ENCODE results near the gene ALPK3. TPM values are rescaled to one million over a fixed set of nuclear protein-coding genes. Genes with fewer than 3 reads are reported as not detected.

Gene ALPK3
- total and polyA plus RNA-seq, 8 donors = 0.58 to 17.9 (median 3.5) TPM

DNA sequence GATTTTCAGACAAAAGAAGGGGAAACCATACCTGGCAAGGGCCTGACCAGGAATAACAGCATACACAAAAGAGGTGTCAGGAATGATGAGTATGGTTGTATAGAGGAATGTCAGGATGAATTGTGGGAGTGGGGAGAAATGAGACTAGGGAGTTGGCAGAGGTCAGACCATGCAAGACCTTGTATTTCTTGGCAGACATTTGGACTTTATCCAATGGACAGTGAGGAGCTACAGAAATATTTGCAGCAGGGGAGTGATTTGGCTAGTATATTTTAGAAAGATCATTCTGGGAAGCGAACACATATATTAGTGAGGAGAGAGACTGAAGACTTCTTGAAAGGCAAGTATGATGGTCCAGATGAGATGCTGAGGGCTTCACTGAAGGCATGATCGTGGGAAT lies 25.4 kb upstream of the ALPK3 start:
- intact Hi-C loops (cut with DNase I; ENCODE audit: low total_unique reads) = no loop called here
- TF ChIP-seq POLR2AphosphoS5 (IDR thresholded peaks at IDR 0.05) (no peak), EP300 (IDR thresholded peaks at IDR 0.05) (no peak), POLR2A (IDR thresholded peaks at IDR 0.05) (no peak)
- TF ChIP-seq, protein P1, sequence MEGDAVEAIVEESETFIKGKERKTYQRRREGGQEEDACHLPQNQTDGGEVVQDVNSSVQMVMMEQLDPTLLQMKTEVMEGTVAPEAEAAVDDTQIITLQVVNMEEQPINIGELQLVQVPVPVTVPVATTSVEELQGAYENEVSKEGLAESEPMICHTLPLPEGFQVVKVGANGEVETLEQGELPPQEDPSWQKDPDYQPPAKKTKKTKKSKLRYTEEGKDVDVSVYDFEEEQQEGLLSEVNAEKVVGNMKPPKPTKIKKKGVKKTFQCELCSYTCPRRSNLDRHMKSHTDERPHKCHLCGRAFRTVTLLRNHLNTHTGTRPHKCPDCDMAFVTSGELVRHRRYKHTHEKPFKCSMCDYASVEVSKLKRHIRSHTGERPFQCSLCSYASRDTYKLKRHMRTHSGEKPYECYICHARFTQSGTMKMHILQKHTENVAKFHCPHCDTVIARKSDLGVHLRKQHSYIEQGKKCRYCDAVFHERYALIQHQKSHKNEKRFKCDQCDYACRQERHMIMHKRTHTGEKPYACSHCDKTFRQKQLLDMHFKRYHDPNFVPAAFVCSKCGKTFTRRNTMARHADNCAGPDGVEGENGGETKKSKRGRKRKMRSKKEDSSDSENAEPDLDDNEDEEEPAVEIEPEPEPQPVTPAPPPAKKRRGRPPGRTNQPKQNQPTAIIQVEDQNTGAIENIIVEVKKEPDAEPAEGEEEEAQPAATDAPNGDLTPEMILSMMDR (IDR thresholded peaks at IDR 0.05) = no peak
- Histone ChIP-seq H3K9me3 (no peaks in the 10 kb centered on the region), H3K36me3 (peaks cover 3 to 61% (median 59%) of the 10 kb centered on the region in 4 donors), H3K4me1 (peaks cover 4 to 21% (median 13%) of the 10 kb centered on the region in 4 donors), H3K27ac (no peak overlapping the region), H3K4me3 (no peak overlapping the region), H3K27me3 (no peaks in the 10 kb centered on the region)
- 91 to 100% (median 98%) methylated on average over 2 of the region's 2 CpGs for WGBS, 5 donors
- no peak for DNase-seq

DNA sequence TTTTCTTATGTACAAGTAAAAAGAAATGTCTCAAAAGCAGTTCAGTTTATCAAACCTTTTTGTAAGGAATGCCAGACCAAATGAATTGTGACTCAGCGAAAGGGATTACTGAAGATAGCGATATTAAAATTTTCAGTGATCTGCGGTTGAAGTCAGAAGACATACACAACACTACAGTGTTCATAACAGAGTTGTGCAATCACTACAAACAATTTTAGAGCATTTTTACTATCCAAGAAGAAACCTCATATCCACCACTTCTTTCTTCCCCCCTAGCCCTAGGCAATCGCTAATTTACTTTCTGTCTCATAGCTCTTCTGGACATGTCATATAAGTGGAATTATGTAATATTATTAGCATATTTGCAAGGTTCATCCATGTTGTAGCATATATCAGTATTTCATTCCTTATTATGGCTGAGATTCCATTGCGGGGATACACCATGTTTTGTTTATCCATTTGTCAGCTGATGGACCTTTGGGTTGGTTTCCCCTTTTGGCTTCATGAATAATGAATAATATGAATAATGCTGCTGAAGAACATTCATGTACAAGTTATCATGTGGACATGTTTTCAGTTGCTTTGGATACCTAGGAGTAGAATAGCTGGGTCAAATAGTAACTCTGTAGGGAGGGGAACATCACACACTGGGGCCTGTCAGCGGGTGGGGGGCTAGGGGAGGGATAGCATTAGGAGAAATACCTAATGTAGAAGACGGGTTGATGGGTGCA lies 23.6 kb upstream of the ALPK3 start:
- H3K9me3 ChIP-seq = no peaks in the 10 kb centered on the region
- DNase-seq = no peak
- H3K4me1 ChIP-seq = peaks cover 0 to 5% (median 4%) of the 10 kb centered on the region in 4 donors
- intact Hi-C loops (cut with DNase I; ENCODE audit: low total_unique reads) = no loop called here
- no peaks in the 10 kb centered on the region for H3K27me3 ChIP-seq
- 93 to 97% (median 96%) methylated on average over 7 of the region's 7 CpGs for WGBS, 5 donors
- no peak for TF ChIP-seq POLR2AphosphoS5 (IDR thresholded peaks at IDR 0.05)
- TF ChIP-seq EP300 (IDR thresholded peaks at IDR 0.05) = no peak
- no peak for TF ChIP-seq POLR2A (IDR thresholded peaks at IDR 0.05)
- TF ChIP-seq, protein P1 (IDR thresholded peaks at IDR 0.05) = no peak
- no peak overlapping the region for H3K4me3 ChIP-seq
- peaks cover 15 to 78% (median 72%) of the 10 kb centered on the region in 4 donors for H3K36me3 ChIP-seq
- no peak overlapping the region for H3K27ac ChIP-seq

DNA sequence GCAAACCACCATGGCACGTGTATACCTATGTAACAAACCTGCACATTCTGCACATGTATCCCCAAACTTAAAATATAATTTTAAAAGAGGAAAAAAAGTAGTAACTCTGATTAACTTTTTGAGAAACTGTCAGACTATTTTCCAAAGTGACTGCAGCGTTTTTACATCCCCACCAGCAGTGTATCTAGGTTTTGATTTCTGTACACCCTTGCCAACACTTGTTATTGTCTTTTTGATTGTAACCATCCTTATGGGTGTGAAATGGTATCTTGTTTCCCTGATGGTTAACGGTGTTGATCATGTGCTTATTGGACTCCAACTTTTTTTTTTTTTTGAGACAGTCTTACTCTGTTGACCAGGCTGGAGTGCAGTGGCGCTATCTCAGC lies 23.0 kb upstream of the ALPK3 start:
- TF ChIP-seq POLR2AphosphoS5 (IDR thresholded peaks at IDR 0.05) = no peak
- Histone ChIP-seq H3K27me3 (no peaks in the 10 kb centered on the region), H3K4me3 (no peak overlapping the region), H3K36me3 (peaks cover 20 to 83% (median 77%) of the 10 kb centered on the region in 4 donors), H3K9me3 (no peaks in the 10 kb centered on the region), H3K27ac (no peak overlapping the region), H3K4me1 (peaks cover 0 to 4% (median 3%) of the 10 kb centered on the region in 4 donors)
- DNase-seq = no peak
- 94 to 95% (median 94%) methylated on average over 4 of the region's 4 CpGs for WGBS, 5 donors
- intact Hi-C loops (cut with DNase I; ENCODE audit: low total_unique reads) = no loop called here

DNA sequence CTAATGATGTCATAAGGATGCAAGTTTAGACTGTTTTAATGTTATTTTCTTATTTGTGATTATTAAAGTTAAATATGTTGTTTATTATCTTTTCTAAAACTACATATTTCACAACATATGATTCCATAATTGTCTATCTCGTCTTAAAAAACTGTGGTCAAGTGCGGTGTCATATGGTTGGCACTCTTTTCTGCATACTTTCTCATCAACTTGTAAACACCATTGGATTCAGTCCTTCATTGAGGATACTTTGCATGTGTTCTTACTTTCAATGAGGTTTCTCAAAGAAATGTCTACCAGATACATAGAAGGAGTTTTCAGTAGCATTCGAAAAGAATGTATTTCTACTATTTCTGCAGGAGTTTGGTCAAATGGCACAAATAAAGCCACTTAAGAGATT lies 22.0 kb upstream of the ALPK3 start:
- Histone ChIP-seq H3K4me1 (peaks cover 0 to 3% (median 0%) of the 10 kb centered on the region in 4 donors), H3K27ac (no peak overlapping the region), H3K4me3 (no peak overlapping the region), H3K27me3 (no peaks in the 10 kb centered on the region), H3K9me3 (no peaks in the 10 kb centered on the region), H3K36me3 (peaks cover 31 to 93% (median 84%) of the 10 kb centered on the region in 4 donors)
- intact Hi-C loops (cut with DNase I; ENCODE audit: low total_unique reads) = no loop called here
- DNase-seq = no peak
- 82 to 96% (median 88%) methylated on average over 3 of the region's 3 CpGs for WGBS, 5 donors
- TF ChIP-seq, protein P1 (IDR thresholded peaks at IDR 0.05) = no peak
- TF ChIP-seq POLR2A (IDR thresholded peaks at IDR 0.05) = no peak
- no peak for TF ChIP-seq POLR2AphosphoS5 (IDR thresholded peaks at IDR 0.05)
- no peak for TF ChIP-seq EP300 (IDR thresholded peaks at IDR 0.05)

DNA sequence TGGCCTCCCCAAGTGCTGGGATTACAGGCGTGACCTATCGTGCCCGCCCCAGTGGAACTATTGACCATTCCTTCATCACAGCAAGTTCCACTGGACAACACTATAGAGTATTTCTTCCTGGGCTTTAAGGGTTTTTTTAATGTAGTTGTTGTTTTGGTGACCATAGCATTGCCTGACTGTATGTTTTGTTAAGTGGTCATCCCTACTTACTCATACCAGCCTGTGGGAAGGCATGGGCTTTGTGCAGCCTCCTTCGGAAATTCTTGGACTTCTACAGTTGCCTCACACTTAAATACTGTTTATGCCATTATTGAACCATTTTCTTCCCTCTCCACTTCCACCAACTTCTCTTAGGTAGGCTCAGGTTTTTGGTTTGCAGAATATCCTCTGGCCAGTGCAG lies 19.9 kb upstream of the ALPK3 start:
- peaks cover 46 to 94% (median 84%) of the 10 kb centered on the region in 4 donors for H3K36me3 ChIP-seq
- no peaks in the 10 kb centered on the region for H3K9me3 ChIP-seq
- 95 to 100% (median 95%) methylated on average over 4 of the region's 4 CpGs for WGBS, 5 donors
- no peak overlapping the region for H3K27ac ChIP-seq
- no peak overlapping the region for H3K4me3 ChIP-seq
- TF ChIP-seq POLR2A (IDR thresholded peaks at IDR 0.05) (no peak), POLR2AphosphoS5 (IDR thresholded peaks at IDR 0.05) (no peak), EP300 (IDR thresholded peaks at IDR 0.05) (no peak)
- TF ChIP-seq, protein P1 (IDR thresholded peaks at IDR 0.05) = no peak
- intact Hi-C loops (cut with DNase I; ENCODE audit: low total_unique reads) = no loop called here
- H3K4me1 ChIP-seq = peaks cover 0 to 3% (median 0%) of the 10 kb centered on the region in 4 donors
- DNase-seq = no peak
- no peaks in the 10 kb centered on the region for H3K27me3 ChIP-seq

Measured in stomach (tissue), 9 donors.